K562 (cell line): ENCODE data around the gene ALG12. TPM values are rescaled to one million over a fixed set of nuclear protein-coding genes. Genes with fewer than 3 reads are reported as not detected.

ENCODE experiments used
- AFF4 ChIP-seq: sonication (generic); formaldehyde crosslinking; IDR thresholded peaks from 2 replicates; pipeline ENCODE4 v1.8.0; 2023; ENCODE audit warnings: mild to moderate bottlenecking, missing genetic modification reagents
- CCNT2 ChIP-seq: IDR thresholded peaks from 2 replicates; pipeline ENCODE4 v1.6.1; 2011; ENCODE audit warnings: borderline replicate concordance, low read depth, mild to moderate bottlenecking, moderate library complexity, mixed read lengths, low read length; ENCODE audit not compliant: insufficient read length; ENCODE audit errors: extremely low read depth
- ELF1 ChIP-seq: fragments of 200-800 bp; sonication (Bioruptor generic); IDR thresholded peaks from 2 replicates; pipeline ENCODE4 v1.6.1; 2016; ENCODE audit warnings: missing genetic modification characterization, missing compliant biosample characterization
- ERF ChIP-seq: fragments of 450-650 bp; formaldehyde crosslinking; IDR thresholded peaks from 2 replicates; pipeline ENCODE4 v1.4.0; 2020; ENCODE audit warnings: mild to moderate bottlenecking, mixed read lengths
- GATAD2B ChIP-seq: fragments of 450-650 bp; IDR thresholded peaks from 2 replicates; pipeline ENCODE4 v1.6.1; 2017; ENCODE audit warnings: mild to moderate bottlenecking, borderline replicate concordance
- HMGN3 ChIP-seq: IDR thresholded peaks from 2 replicates; pipeline ENCODE4 v1.6.1; 2011; ENCODE audit warnings: borderline replicate concordance, low read depth, mild to moderate bottlenecking, mixed read lengths, low read length; ENCODE audit not compliant: insufficient read length; ENCODE audit errors: extremely low read depth
- MYBL2 ChIP-seq, 2 experiments: fragments of 450-650 bp in 1 of 2; sonication (generic) in 1 of 2; formaldehyde crosslinking in 1 of 2; IDR thresholded peaks; 2 replicates each; pipeline versions ENCODE4 v1.6.1 to v1.8.1; 2017 to 2022; ENCODE audit warnings: borderline replicate concordance in 1 of 2, inconsistent platforms in 1 of 2, low read depth in 1 of 2, mild to moderate bottlenecking in 1 of 2, missing genetic modification reagents in 1 of 2, moderate library complexity in 1 of 2
- SMARCA4 ChIP-seq: fragments of 450-650 bp; IDR thresholded peaks from 2 replicates; pipeline ENCODE4 v1.6.1; 2016
- SPI1 ChIP-seq: IDR thresholded peaks from 2 replicates; pipeline ENCODE4 v1.6.1; 2011; ENCODE audit warnings: low read depth, low read length, control low read depth, borderline replicate concordance
- TSC22D4 ChIP-seq: fragments of 450-650 bp; IDR thresholded peaks from 2 replicates; pipeline ENCODE4 v1.6.1; 2016; ENCODE audit warnings: missing genetic modification characterization, missing biosample characterization, control low read depth
- ZNF12 ChIP-seq: sonication (generic); formaldehyde crosslinking; IDR thresholded peaks from 2 replicates; pipeline ENCODE4 v1.4.0; 2020; ENCODE audit warnings: mild to moderate bottlenecking, missing genetic modification reagents
- ZNF766 ChIP-seq: fragments of 200-800 bp; sonication (Bioruptor generic); conservative IDR thresholded peaks from 2 replicates; pipeline ENCODE4 v1.6.1; 2016; ENCODE audit warnings: missing genetic modification characterization, missing compliant biosample characterization
- polyA plus RNA-seq, 8 experiments: library from polyadenylated mRNA; depleted of rRNA in 4 of 8; stranded (reverse) in 5 of 8; unstranded in 3 of 8; fragments of >200 nt; fragmentation: Nextera tagmentation in 2 of 8; fragmentation: Illumina TruSeq in 1 of 8; extraction: Ambion mirVana in 2 of 8; extraction: Trizol in 1 of 8; gene quantifications; 2 replicates each; pipeline versions ENCODE4 v1.2.1 to v1.2.3, GENCODE V29; 2011 to 2014; ENCODE audit warnings: inconsistent platforms in 1 of 8, missing spikeins in 1 of 8
- total RNA-seq, 7 experiments: library from RNA; depleted of rRNA in 6 of 7; stranded (reverse); fragments of >200 nt in 6 of 7; fragmentation: Illumina TruSeq in 2 of 7; extraction: Trizol in 2 of 7; gene quantifications; 2 replicates each; pipeline versions ENCODE4 v1.2.1 to v1.2.3, GENCODE V29; 2011 to 2021; ENCODE audit warnings: low replicate concordance in 1 of 7
- TF ChIP-seq, protein P1 (sequence below), 2 experiments: IDR thresholded peaks in 1 of 2; conservative IDR thresholded peaks in 1 of 2; 2 replicates each; pipeline ENCODE4 v1.6.1; 2016; ENCODE audit warnings: low read depth in 2 of 2, mild to moderate bottlenecking in 1 of 2, missing compliant biosample characterization in 1 of 2, missing genetic modification characterization in 1 of 2, moderate library complexity in 1 of 2
- TF ChIP-seq, protein P2 (sequence below), 2 experiments: fragments of 150-350 bp in 1 of 2; IDR thresholded peaks; 2 replicates each; pipeline ENCODE4 v1.6.1; 2012 to 2016; ENCODE audit warnings: low read depth in 2 of 2, low read length in 2 of 2, mild to moderate bottlenecking in 1 of 2, moderate library complexity in 1 of 2

Gene ALG12
- total and polyA plus RNA-seq, 9 of the 15 experiments (the other 6 are each of a cell fraction or from before 2014, with no cell fraction given): 0.20 to 8.5 (median 3.4) TPM

- TF ChIP-seq MYBL2 (IDR thresholded peaks at IDR 0.05; ENCODE audit: low read depth) (0 out of 2 replicates have a peak, but pooled peaks have one; percentile 26), MYBL2 (CRISPR knock-in tag; IDR thresholded peaks at IDR 0.05; ENCODE audit: borderline replicate concordance) (no peak), SPI1 (peak; percentile 32; the same call in 1 of the 2 replicates), ELF1 (peak; percentile 71), SMARCA4 (no peak), GATAD2B (peak; percentile 88), ZNF766 (CRISPR knock-in tag) (0 out of 2 replicates have a peak, but pooled peaks have one; percentile 52), CCNT2 (peak; percentile 65), TSC22D4 (no peak), ERF (CRISPR knock-in tag) (0 out of 2 replicates have a peak, but pooled peaks have one; percentile 40), AFF4 (CRISPR knock-in tag) (0 out of 2 replicates have a peak, but pooled peaks have one; percentile 60), HMGN3 (peak; percentile 16), ZNF12 (CRISPR knock-in tag) (no peak)
- TF ChIP-seq, protein P1, sequence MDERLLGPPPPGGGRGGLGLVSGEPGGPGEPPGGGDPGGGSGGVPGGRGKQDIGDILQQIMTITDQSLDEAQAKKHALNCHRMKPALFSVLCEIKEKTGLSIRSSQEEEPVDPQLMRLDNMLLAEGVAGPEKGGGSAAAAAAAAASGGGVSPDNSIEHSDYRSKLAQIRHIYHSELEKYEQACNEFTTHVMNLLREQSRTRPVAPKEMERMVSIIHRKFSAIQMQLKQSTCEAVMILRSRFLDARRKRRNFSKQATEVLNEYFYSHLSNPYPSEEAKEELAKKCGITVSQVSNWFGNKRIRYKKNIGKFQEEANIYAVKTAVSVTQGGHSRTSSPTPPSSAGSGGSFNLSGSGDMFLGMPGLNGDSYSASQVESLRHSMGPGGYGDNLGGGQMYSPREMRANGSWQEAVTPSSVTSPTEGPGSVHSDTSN (CRISPR knock-in tag; IDR thresholded peaks at IDR 0.05; ENCODE audit: low read depth): no peak
- TF ChIP-seq, protein P1 (tag; conservative IDR thresholded peaks at IDR 0.05; ENCODE audit: low read depth): no peak
- TF ChIP-seq, protein P2, sequence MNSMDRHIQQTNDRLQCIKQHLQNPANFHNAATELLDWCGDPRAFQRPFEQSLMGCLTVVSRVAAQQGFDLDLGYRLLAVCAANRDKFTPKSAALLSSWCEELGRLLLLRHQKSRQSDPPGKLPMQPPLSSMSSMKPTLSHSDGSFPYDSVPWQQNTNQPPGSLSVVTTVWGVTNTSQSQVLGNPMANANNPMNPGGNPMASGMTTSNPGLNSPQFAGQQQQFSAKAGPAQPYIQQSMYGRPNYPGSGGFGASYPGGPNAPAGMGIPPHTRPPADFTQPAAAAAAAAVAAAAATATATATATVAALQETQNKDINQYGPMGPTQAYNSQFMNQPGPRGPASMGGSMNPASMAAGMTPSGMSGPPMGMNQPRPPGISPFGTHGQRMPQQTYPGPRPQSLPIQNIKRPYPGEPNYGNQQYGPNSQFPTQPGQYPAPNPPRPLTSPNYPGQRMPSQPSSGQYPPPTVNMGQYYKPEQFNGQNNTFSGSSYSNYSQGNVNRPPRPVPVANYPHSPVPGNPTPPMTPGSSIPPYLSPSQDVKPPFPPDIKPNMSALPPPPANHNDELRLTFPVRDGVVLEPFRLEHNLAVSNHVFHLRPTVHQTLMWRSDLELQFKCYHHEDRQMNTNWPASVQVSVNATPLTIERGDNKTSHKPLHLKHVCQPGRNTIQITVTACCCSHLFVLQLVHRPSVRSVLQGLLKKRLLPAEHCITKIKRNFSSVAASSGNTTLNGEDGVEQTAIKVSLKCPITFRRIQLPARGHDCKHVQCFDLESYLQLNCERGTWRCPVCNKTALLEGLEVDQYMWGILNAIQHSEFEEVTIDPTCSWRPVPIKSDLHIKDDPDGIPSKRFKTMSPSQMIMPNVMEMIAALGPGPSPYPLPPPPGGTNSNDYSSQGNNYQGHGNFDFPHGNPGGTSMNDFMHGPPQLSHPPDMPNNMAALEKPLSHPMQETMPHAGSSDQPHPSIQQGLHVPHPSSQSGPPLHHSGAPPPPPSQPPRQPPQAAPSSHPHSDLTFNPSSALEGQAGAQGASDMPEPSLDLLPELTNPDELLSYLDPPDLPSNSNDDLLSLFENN (IDR thresholded peaks at IDR 0.05; ENCODE audit: low read depth in 2 of 2, low read length in 2 of 2): no peak
Observed at GRCh38 chr22:49960159-49961004, 42.1 kb upstream of the ALG12 start, which contains the start of gene PIM3 (continued).
